GM12874 (cell line): ENCODE results near the gene AAMP.

Source experiments
- TF ChIP-seq, protein P1 (sequence below): IDR thresholded peaks from 2 replicates; pipeline ENCODE4 v1.5.1; 2011; ENCODE audit warnings: low read depth, mild to moderate bottlenecking, control low read depth, low read length, moderate library complexity; ENCODE audit not compliant: insufficient read depth

AAMP gene

DNA sequence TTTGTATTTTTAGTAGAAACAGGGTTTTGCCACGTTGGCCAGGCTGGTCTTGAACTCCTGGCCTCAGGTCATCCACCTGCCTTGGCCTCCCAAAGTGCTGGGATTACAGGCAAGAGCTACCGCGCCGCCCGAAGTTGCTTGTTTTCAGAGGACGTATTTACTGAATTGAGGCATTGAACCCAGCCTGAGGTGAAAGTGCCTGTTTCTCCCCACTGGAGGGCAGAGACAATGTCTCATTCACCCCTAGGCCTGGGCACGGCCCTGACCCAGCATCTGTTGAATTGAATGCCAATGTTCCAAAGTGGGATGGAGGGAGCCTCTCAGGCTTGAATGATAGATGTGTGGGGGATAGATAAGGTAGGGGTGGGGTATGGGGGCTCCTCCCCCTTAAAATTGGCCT is 26.9 kb upstream of the AAMP start:
- TF ChIP-seq, protein P1, sequence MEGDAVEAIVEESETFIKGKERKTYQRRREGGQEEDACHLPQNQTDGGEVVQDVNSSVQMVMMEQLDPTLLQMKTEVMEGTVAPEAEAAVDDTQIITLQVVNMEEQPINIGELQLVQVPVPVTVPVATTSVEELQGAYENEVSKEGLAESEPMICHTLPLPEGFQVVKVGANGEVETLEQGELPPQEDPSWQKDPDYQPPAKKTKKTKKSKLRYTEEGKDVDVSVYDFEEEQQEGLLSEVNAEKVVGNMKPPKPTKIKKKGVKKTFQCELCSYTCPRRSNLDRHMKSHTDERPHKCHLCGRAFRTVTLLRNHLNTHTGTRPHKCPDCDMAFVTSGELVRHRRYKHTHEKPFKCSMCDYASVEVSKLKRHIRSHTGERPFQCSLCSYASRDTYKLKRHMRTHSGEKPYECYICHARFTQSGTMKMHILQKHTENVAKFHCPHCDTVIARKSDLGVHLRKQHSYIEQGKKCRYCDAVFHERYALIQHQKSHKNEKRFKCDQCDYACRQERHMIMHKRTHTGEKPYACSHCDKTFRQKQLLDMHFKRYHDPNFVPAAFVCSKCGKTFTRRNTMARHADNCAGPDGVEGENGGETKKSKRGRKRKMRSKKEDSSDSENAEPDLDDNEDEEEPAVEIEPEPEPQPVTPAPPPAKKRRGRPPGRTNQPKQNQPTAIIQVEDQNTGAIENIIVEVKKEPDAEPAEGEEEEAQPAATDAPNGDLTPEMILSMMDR, result no peak

DNA sequence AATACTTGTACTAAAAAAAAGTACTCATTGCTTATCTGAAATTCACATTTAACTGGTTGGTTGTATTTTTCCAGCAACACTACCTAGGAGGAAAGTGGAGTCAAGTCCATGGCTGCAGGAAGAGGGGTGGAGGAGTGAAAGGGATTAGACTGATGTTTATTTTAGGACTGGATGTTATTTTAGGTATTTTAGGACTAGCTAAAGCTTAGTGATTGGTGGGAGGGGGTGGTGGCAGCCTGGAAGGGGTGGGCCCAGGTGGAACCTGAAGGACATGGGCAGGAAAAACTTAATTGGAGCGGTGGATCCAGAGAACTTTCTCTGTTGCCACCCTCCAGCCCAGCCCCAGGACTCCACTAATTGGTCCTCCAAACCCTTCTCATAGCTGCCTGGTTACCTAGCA is 26.3 kb upstream of the AAMP start:
- TF ChIP-seq, protein P1, result no peak

DNA sequence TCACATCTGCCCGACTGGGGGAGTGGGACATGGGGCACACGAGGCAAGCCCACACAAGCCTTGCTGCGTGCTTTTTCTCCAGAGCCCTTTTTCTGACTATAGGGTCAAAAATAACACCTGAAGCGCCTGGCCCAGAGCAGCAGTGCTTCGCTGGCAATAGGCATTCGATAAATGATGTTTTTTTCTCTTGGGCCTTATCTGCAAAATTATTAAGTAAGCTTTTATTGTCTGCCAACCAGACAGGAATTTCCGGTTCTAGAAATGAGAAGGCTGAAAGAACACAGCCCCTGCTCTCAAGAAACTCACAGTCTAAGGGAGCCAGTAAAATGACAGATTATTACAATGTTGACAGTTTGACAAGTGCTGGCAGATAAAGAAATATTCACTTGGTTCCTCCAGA is 25.1 kb upstream of the AAMP start:
- TF ChIP-seq, protein P1, result no peak

DNA sequence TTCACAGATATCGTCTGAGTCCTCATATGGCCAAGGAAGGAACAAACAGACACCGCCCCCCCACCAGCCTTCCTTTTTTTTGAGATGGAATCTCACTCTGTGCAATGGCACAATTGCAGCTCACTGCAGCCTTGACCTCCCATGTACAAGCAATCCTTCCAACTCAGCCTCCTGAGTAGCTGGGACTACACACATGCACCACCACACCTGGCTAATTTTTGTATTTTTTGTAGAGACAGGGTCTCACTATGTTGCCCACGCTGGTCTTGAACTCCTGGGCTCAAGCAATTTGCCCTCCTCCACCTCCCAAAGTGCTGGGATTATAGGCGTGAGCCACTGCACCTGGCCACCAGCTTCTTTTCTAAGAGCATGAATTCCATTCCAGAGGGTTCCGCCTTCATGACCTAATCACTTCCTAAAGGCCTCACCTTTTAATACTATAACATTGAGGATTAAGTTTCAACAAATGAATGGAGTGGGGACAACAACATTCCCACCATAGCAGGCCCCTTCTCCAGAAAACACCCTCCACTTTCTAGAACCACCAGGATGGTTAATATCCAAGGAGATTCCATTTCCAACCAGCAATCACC is 24.6 kb upstream of the AAMP start:
- TF ChIP-seq, protein P1, result no peak

DNA sequence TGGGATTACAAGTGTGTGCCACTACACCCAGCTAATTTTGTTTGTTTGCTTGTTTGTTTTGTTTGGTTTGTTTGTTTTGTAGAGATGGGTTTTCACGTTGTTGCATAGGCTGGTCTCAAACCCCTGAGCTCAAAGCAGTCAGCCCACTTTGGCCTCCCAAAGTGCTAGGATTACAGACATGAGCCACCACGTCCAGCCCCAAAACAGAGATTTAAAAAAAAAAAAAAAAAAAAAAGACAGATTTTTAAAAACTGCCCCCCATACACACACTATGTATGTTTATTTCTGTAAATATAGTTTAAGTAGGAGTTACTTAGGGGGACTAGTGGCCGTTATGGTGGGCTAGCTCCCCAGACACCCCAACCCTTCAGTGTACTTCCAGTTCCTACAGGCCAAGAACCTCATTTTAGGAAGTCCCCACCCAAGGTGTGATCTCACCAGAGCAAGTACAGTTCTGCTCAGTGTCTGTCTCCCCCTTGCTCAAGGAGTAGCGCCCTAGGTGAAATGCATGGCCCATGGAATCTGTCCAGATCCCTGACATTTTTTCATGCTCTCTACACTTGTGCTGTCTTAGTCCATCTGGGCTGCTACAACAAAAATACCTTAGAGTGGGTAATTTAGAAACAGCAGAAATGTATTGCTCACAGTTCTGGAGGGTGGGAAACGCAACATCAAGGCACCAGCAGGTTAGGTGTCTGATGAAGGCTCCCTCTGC is 23.9 kb upstream of the AAMP start:
- TF ChIP-seq, protein P1, result no peak

DNA sequence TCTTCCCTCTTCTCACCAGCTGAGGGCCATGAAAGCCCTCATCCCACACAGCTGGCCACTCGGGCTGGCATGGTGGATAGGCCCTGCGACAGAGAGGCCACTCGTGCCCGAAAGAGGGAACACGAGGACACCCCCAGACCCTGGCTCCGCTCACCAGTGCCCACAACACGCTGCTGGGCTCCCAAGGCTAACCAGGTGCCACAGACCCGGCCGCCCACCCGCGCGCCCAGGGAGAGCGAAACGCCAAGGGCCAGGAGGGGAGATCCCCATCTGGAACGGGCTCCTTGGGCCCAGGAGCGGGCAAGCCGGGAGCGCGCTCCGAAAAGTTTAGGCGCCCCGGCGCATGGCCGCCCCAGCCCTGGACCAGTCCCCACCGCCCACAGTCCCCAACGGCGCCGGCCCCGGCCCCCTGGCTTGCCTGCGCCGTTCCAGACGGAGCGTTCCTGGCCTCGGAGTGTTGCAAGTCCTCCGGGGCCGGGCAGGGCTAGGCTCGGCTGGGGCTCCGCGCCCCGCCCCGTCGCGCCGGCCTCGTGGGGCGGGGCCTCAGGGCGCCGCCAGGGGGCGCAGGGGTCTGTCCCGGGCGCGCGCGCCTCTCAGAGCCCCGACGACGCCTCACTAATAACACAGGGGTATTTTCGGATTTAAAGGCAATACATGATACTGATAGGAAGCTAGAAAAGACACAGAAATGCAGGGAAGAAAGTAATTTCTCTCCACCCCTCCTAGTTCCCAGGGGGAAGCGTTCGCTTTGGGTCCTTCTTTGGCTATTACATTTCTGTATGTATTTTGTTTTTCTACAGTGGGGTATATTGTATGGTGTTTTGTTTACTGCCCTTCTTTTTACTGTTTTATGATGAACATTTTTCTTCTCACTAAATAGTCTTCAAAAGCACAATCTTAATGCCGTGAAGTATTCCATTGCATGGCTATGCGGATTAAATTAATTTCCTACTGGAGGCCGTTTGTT is 22.4 kb upstream of the AAMP start, which contains the start of gene TMBIM1:
Gene TMBIM1 (minus strand): TSS at position 456 of the 967 bp plus-strand sequence. CDS start 10,362 bp downstream, outside the sequence.
- TF ChIP-seq, protein P1, result peak; percentile 83
